Measurements from ENCODE around the gene KCNJ15. TPM values are rescaled to one million over a fixed set of nuclear protein-coding genes. Genes with fewer than 3 reads are reported as not detected.

Gene KCNJ15
- polyA plus RNA-seq, 6 donors from 2014 or later, result 0.16 TPM; not detected in 5

GRCh38 chr21:38354746-38355145 lies 98.0 kb downstream of the KCNJ15 start:
- H3K4me3 Mint-ChIP-seq, result no peak overlapping the region
- ATAC-seq (ENCODE audit: low read depth in 2 of 2), result no peak
- peaks cover 21 to 32% (median 27%) of the 10 kb centered on the region in 3 donors for H3K27me3 Mint-ChIP-seq
- H3K4me1 Mint-ChIP-seq, result peaks cover 0 to 7% (median 0%) of the 10 kb centered on the region in 3 donors
- H3K9me3 Mint-ChIP-seq, result peaks cover 0 to 2% (median 0%) of the 10 kb centered on the region in 7 donors
- H3K27ac Mint-ChIP-seq, result no peak overlapping the region
- DNase-seq, result no peak
- H3K36me3 Mint-ChIP-seq, result no peaks in the 10 kb centered on the region

- H3K4me1 Mint-ChIP-seq, result peaks cover 0 to 7% (median 0%) of the 10 kb centered on the region in 3 donors
- no peak overlapping the region for H3K4me3 Mint-ChIP-seq
- peaks cover 0 to 2% (median 0%) of the 10 kb centered on the region in 7 donors for H3K9me3 Mint-ChIP-seq
- peaks cover 20 to 26% (median 23%) of the 10 kb centered on the region in 3 donors for H3K27me3 Mint-ChIP-seq
- H3K36me3 Mint-ChIP-seq, result no peaks in the 10 kb centered on the region
- no peak overlapping the region for H3K27ac Mint-ChIP-seq
- DNase-seq (no peak), ATAC-seq (ENCODE audit: low read depth in 2 of 2) (no peak)
These were observed 98.6 kb downstream of the KCNJ15 start for GRCh38 chr21:38355353-38355752.

- peaks cover 20 to 24% (median 22%) of the 10 kb centered on the region in 3 donors for H3K27me3 Mint-ChIP-seq
- ATAC-seq (ENCODE audit: low read depth in 2 of 2) (peak in 1 of 2 donors; percentile 36), DNase-seq (peak; percentile 19)
- H3K9me3 Mint-ChIP-seq, result peaks cover 0 to 2% (median 0%) of the 10 kb centered on the region in 7 donors
- peaks cover 0 to 7% (median 0%) of the 10 kb centered on the region in 3 donors for H3K4me1 Mint-ChIP-seq
- H3K27ac Mint-ChIP-seq, result no peak overlapping the region
- H3K4me3 Mint-ChIP-seq, result no peak overlapping the region
- no peaks in the 10 kb centered on the region for H3K36me3 Mint-ChIP-seq
These were observed 99.4 kb downstream of the KCNJ15 start for GRCh38 chr21:38355992-38356781.

Other genes starting within 250 kb of the KCNJ15 start
- not detected for gene ERG, start 241.5 kb downstream of the KCNJ15 start, polyA plus RNA-seq (ENCODE audit: low read depth in 6 of 6)